CD4-positive, alpha-beta T cell treated with Interleukin-21 for 1 hour (primary cell): ENCODE data around the gene SPAAR.
"Not testable (repeated sequence)": the region's sequence is repeated elsewhere in the genome, so short reads cannot be mapped to it uniquely, and the experiment has no call there.

Experiments used
- DNase-seq: peaks from one replicate; pipeline ENCODE4 v3.0.0-alpha.2; 2020

The SPAAR gene

GRCh38 chr9:35923927-35924763 lies 14.9 kb downstream of the SPAAR start:
- DNase-seq, result no peak

GRCh38 chr9:35928591-35929452 lies 19.5 kb downstream of the SPAAR start:
- DNase-seq, result no peak

- no peak for DNase-seq
Observed at GRCh38 chr9:35929453-35929718, 20.1 kb downstream of the SPAAR start.

- DNase-seq, result no peak
Observed at GRCh38 chr9:35930521-35930920, 21.2 kb downstream of the SPAAR start.

GRCh38 chr9:35930989-35931388 lies 21.7 kb downstream of the SPAAR start:
- no peak for DNase-seq

GRCh38 chr9:35932735-35933134 lies 23.4 kb downstream of the SPAAR start:
- DNase-seq, result peak; percentile 19

GRCh38 chr9:35933550-35934067 lies 24.3 kb downstream of the SPAAR start:
- no peak for DNase-seq

GRCh38 chr9:35934069-35934468 lies 24.8 kb downstream of the SPAAR start:
- not testable (repeated sequence) for DNase-seq

GRCh38 chr9:35935261-35935660 lies 26.0 kb downstream of the SPAAR start:
- no peak for DNase-seq

GRCh38 chr9:35935755-35936509 lies 26.6 kb downstream of the SPAAR start:
- DNase-seq, result no peak

- DNase-seq, result no peak
Observed at GRCh38 chr9:35937227-35937626, 27.9 kb downstream of the SPAAR start.

- DNase-seq, result no peak
Observed at GRCh38 chr9:35938474-35939356, 29.4 kb downstream of the SPAAR start.

- DNase-seq, result no peak
Observed at GRCh38 chr9:35939679-35940250, 30.5 kb downstream of the SPAAR start.

GRCh38 chr9:35940458-35941407 lies 31.4 kb downstream of the SPAAR start:
- DNase-seq, result peak; percentile 65

GRCh38 chr9:35942286-35942685 lies 33.0 kb downstream of the SPAAR start:
- no peak for DNase-seq

- no peak for DNase-seq
Observed at GRCh38 chr9:35944173-35944572, 34.9 kb downstream of the SPAAR start.

GRCh38 chr9:35944841-35945240 lies 35.6 kb downstream of the SPAAR start:
- DNase-seq, result no peak

- DNase-seq, result peak; percentile 64
Observed at GRCh38 chr9:35945341-35946018, 36.2 kb downstream of the SPAAR start.

GRCh38 chr9:35948451-35948850 lies 39.2 kb downstream of the SPAAR start:
- DNase-seq, result no peak

GRCh38 chr9:35948901-35949318 lies 39.6 kb downstream of the SPAAR start:
- no peak for DNase-seq
